ENCODE measurements around the gene PPP6R3. TPM values are rescaled to one million over a fixed set of nuclear protein-coding genes. Genes with fewer than 3 reads are reported as not detected.

The PPP6R3 gene
- total RNA-seq, 1 experiment from 2014 or later: 122 TPM

GRCh38 chr11:68527585-68527984 lies 67.0 kb downstream of the PPP6R3 start:
- no TSS peak for BruUV-seq (replicated peaks)
- no peaks in the 10 kb centered on the region for H3K27me3 Mint-ChIP-seq (ENCODE audit: unreplicated experiment)
- no peak overlapping the region for H3K4me3 Mint-ChIP-seq (ENCODE audit: low read depth, unreplicated experiment)
- no peak overlapping the region for H3K27ac Mint-ChIP-seq (ENCODE audit: unreplicated experiment)
- H3K4me1 Mint-ChIP-seq (ENCODE audit: low read depth, unreplicated experiment): peaks cover 45% of the 10 kb centered on the region
- H3K9me3 Mint-ChIP-seq (ENCODE audit: low read depth, unreplicated experiment): no peaks in the 10 kb centered on the region
- intact Hi-C loops (cut with micrococcal nuclease; ENCODE audit: unreplicated experiment): no loop called here
- TF ChIP-seq CTCF (IDR thresholded peaks at IDR 0.05; ENCODE audit: unreplicated experiment): no peak
- peaks cover 40% of the 10 kb centered on the region for H3K36me3 Mint-ChIP-seq (ENCODE audit: insufficient read depth, unreplicated experiment)
- CTCF ChIA-PET: interaction anchor here (0.6 kb wide), 2 partner anchors 51 to 236 kb away, joined by 3 to 4 read pairs; no protein-coding TSS in a partner anchor
- DNase-seq: no peak

GRCh38 chr11:68528630-68529029 lies 68.1 kb downstream of the PPP6R3 start:
- intact Hi-C loops (cut with micrococcal nuclease; ENCODE audit: unreplicated experiment): no loop called here
- no peak for DNase-seq
- H3K4me3 Mint-ChIP-seq (ENCODE audit: low read depth, unreplicated experiment): no peak overlapping the region
- CTCF ChIA-PET: interaction anchor here (0.7 kb wide), 1 partner anchor 15 kb away, joined by 3 read pairs; no protein-coding TSS in a partner anchor
- H3K4me1 Mint-ChIP-seq (ENCODE audit: low read depth, unreplicated experiment): peaks cover 44% of the 10 kb centered on the region
- H3K9me3 Mint-ChIP-seq (ENCODE audit: low read depth, unreplicated experiment): no peaks in the 10 kb centered on the region
- no peak for TF ChIP-seq CTCF (IDR thresholded peaks at IDR 0.05; ENCODE audit: unreplicated experiment)
- no peaks in the 10 kb centered on the region for H3K27me3 Mint-ChIP-seq (ENCODE audit: unreplicated experiment)
- peaks cover 36% of the 10 kb centered on the region for H3K36me3 Mint-ChIP-seq (ENCODE audit: insufficient read depth, unreplicated experiment)
- no peak overlapping the region for H3K27ac Mint-ChIP-seq (ENCODE audit: unreplicated experiment)
- no TSS peak for BruUV-seq (replicated peaks)

- DNase-seq: no peak
- H3K9me3 Mint-ChIP-seq (ENCODE audit: low read depth, unreplicated experiment): no peaks in the 10 kb centered on the region
- H3K36me3 Mint-ChIP-seq (ENCODE audit: insufficient read depth, unreplicated experiment): peaks cover 22% of the 10 kb centered on the region
- CTCF ChIA-PET: no interaction called here
- no peak overlapping the region for H3K27ac Mint-ChIP-seq (ENCODE audit: unreplicated experiment)
- intact Hi-C loops (cut with micrococcal nuclease; ENCODE audit: unreplicated experiment): no loop called here
- H3K4me1 Mint-ChIP-seq (ENCODE audit: low read depth, unreplicated experiment): peaks cover 28% of the 10 kb centered on the region
- BruUV-seq (replicated peaks): no TSS peak
- no peaks in the 10 kb centered on the region for H3K27me3 Mint-ChIP-seq (ENCODE audit: unreplicated experiment)
- H3K4me3 Mint-ChIP-seq (ENCODE audit: low read depth, unreplicated experiment): no peak overlapping the region
- TF ChIP-seq CTCF (IDR thresholded peaks at IDR 0.05; ENCODE audit: unreplicated experiment): no peak
Measured at GRCh38 chr11:68531129-68531693, 70.7 kb downstream of the PPP6R3 start.

GRCh38 chr11:68532727-68533369 lies 72.3 kb downstream of the PPP6R3 start:
- BruUV-seq (replicated peaks): no TSS peak
- CTCF ChIA-PET: interaction anchor here (0.6 kb wide), 1 partner anchor 41 kb away, joined by 4 read pairs; no protein-coding TSS in a partner anchor
- H3K4me1 Mint-ChIP-seq (ENCODE audit: low read depth, unreplicated experiment): peaks cover 12% of the 10 kb centered on the region
- H3K27me3 Mint-ChIP-seq (ENCODE audit: unreplicated experiment): no peaks in the 10 kb centered on the region
- no peaks in the 10 kb centered on the region for H3K9me3 Mint-ChIP-seq (ENCODE audit: low read depth, unreplicated experiment)
- peaks cover 24% of the 10 kb centered on the region for H3K36me3 Mint-ChIP-seq (ENCODE audit: insufficient read depth, unreplicated experiment)
- no peak for DNase-seq
- no peak for TF ChIP-seq CTCF (IDR thresholded peaks at IDR 0.05; ENCODE audit: unreplicated experiment)
- H3K4me3 Mint-ChIP-seq (ENCODE audit: low read depth, unreplicated experiment): no peak overlapping the region
- intact Hi-C loops (cut with micrococcal nuclease; ENCODE audit: unreplicated experiment): no loop called here
- H3K27ac Mint-ChIP-seq (ENCODE audit: unreplicated experiment): no peak overlapping the region
